SK-N-MC (cell line): ENCODE data around the gene NOC4L.

Experiments used
- EZH2 ChIP-seq: fragments of 200-600 bp; sonication (generic); IDR thresholded peaks from one replicate; pipeline ENCODE4 v1.6.1; 2017; ENCODE audit warnings: antibody characterized with exemption
- FOXP2 ChIP-seq: optimal IDR thresholded peaks from 2 replicates; pipeline ENCODE3; 2011; ENCODE audit warnings: mild to moderate bottlenecking, moderate library complexity; ENCODE audit not compliant: insufficient read depth; ENCODE audit errors: extremely low read length, control extremely low read depth
- POLR2AphosphoS5 ChIP-seq: IDR thresholded peaks from 2 replicates; pipeline ENCODE4 v1.6.1; 2012; ENCODE audit warnings: mild to moderate bottlenecking, low read depth, low read length, borderline replicate concordance

DNA sequence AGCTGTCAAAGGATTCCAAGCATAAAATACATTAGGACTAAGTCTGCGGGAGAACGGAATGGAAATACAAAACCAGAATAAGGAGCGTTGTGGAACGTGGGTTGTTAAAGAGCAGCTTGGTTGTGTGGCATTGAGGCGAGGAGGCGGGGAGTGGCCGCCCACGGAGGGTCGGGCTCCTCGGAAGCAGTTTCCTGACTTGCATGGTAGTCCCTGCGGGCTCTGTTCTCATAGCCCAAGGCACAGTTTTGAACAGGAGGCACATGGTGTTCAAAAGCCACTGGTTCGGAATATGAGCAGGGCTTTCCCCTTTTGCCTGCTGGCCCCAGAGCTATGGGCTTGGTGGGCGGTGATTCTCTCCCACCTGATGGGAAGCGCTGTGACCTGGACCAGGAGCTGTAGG, 12.3 kb upstream of the NOC4L start:
- no peak for TF ChIP-seq EZH2
- TF ChIP-seq POLR2AphosphoS5, result no peak
- no peak for TF ChIP-seq FOXP2
